ENCODE data around the gene UBE2Q2.

UBE2Q2 gene

GRCh38 chr15:75927601-75928000, 84.4 kb downstream of the UBE2Q2 start:
- H3K27me3 ChIP-seq (replicated peaks), result no peaks in the 10 kb centered on the region
- no peak overlapping the region for H3K4me3 ChIP-seq (ENCODE audit: low read depth, low read length)
- H3K27ac ChIP-seq, result no peak overlapping the region
- TF ChIP-seq CTCF (IDR thresholded peaks at IDR 0.05; ENCODE audit: low read depth, low read length, missing control alignments), result no peak
- in situ Hi-C loops (cut with HindIII; ENCODE audit: low pct_ligation_motif_present, low sequenced_read_pairs), result no loop called here
- H3K36me3 ChIP-seq (replicated peaks), result peaks cover 8% of the 10 kb centered on the region
- DNase-seq, result no peak

GRCh38 chr15:75928680-75929608, 85.7 kb downstream of the UBE2Q2 start:
- no peak overlapping the region for H3K4me3 ChIP-seq (ENCODE audit: low read depth, low read length)
- no peak overlapping the region for H3K27ac ChIP-seq
- DNase-seq, result peak; percentile 15
- no peaks in the 10 kb centered on the region for H3K27me3 ChIP-seq (replicated peaks)
- in situ Hi-C loops (cut with HindIII; ENCODE audit: low pct_ligation_motif_present, low sequenced_read_pairs), result no loop called here
- H3K36me3 ChIP-seq (replicated peaks), result peaks cover 13% of the 10 kb centered on the region
- peak; percentile 70 for TF ChIP-seq CTCF (IDR thresholded peaks at IDR 0.05; ENCODE audit: low read depth, low read length, missing control alignments)

GRCh38 chr15:75929799-75930565, 86.7 kb downstream of the UBE2Q2 start:
- in situ Hi-C loops (cut with HindIII; ENCODE audit: low pct_ligation_motif_present, low sequenced_read_pairs), result no loop called here
- TF ChIP-seq CTCF (IDR thresholded peaks at IDR 0.05; ENCODE audit: low read depth, low read length, missing control alignments), result no peak
- no peak for DNase-seq
- Histone ChIP-seq H3K27me3 (replicated peaks) (no peaks in the 10 kb centered on the region), H3K4me3 (ENCODE audit: low read depth, low read length) (no peak overlapping the region), H3K36me3 (replicated peaks) (peaks cover 16% of the 10 kb centered on the region), H3K27ac (no peak overlapping the region)

- Histone ChIP-seq H3K4me3 (ENCODE audit: low read depth, low read length) (no peak overlapping the region), H3K27ac (no peak overlapping the region), H3K27me3 (replicated peaks) (no peaks in the 10 kb centered on the region), H3K36me3 (replicated peaks) (peaks cover 16% of the 10 kb centered on the region)
- DNase-seq, result no peak
- in situ Hi-C loops (cut with HindIII; ENCODE audit: low pct_ligation_motif_present, low sequenced_read_pairs), result no loop called here
- no peak for TF ChIP-seq CTCF (IDR thresholded peaks at IDR 0.05; ENCODE audit: low read depth, low read length, missing control alignments)
These were observed 87.6 kb downstream of the UBE2Q2 start for GRCh38 chr15:75930866-75931265.

- in situ Hi-C loops (cut with HindIII; ENCODE audit: low pct_ligation_motif_present, low sequenced_read_pairs), result no loop called here
- TF ChIP-seq CTCF (IDR thresholded peaks at IDR 0.05; ENCODE audit: low read depth, low read length, missing control alignments), result no peak
These were observed 99.2 kb downstream of the UBE2Q2 start for GRCh38 chr15:75942464-75942863.

More at GRCh38 chr15:75942464-75942863, 99.2 kb downstream of the UBE2Q2 start:
- Histone ChIP-seq H3K27me3 (replicated peaks) (no peaks in the 10 kb centered on the region), H3K27ac (no peak overlapping the region), H3K36me3 (replicated peaks) (no peaks in the 10 kb centered on the region), H3K4me3 (ENCODE audit: low read depth, low read length) (no peak overlapping the region)
- no peak for DNase-seq

Measured in brain microvascular endothelial cell (primary cell).